ENCODE results near the gene KRTAP1-5. TPM values are rescaled to one million over a fixed set of nuclear protein-coding genes. Genes with fewer than 3 reads are reported as not detected.
"Not testable (repeated sequence)": the region's sequence is repeated elsewhere in the genome, so short reads cannot be mapped to it uniquely, and the experiment has no call there.

Gene KRTAP1-5
- total RNA-seq, 2 experiments from 2014 or later = not detected

GRCh38 chr17:41034346-41034935 is 7.4 kb upstream of the KRTAP1-5 start, which contains the start of gene KRTAP1-3:
Gene KRTAP1-3 (minus strand): TSS chr17:41034874. CDS start chr17:41034821, 53 bp downstream.
- H3K4me3 Mint-ChIP-seq; H3K9me3 Mint-ChIP-seq; CTCF ChIA-PET; H3K4me1 Mint-ChIP-seq; POLR2A ChIA-PET; DNase-seq; H3K36me3 Mint-ChIP-seq (ENCODE audit: low read depth); H3K27ac Mint-ChIP-seq: not testable (repeated sequence)
- H3K27me3 Mint-ChIP-seq = peaks cover 21% of the 10 kb centered on the region

GRCh38 chr17:41029633-41030245 is 2.7 kb upstream of the KRTAP1-5 start, which contains the start of gene KRTAP1-4:
Gene KRTAP1-4 (minus strand): TSS chr17:41030195. CDS start chr17:41030078, 117 bp downstream.
- H3K4me3 Mint-ChIP-seq = no peak within 1 kb of the TSS
- H3K9me3 Mint-ChIP-seq = no peaks in the 10 kb centered on the region
- CTCF ChIA-PET = no interaction called here
- no peaks in the 10 kb centered on the region for H3K4me1 Mint-ChIP-seq
- POLR2A ChIA-PET = no interaction called here
- no peak for DNase-seq
- H3K27me3 Mint-ChIP-seq = peaks cover 10% of the 10 kb centered on the region
- no peaks in the 10 kb centered on the region for H3K36me3 Mint-ChIP-seq (ENCODE audit: low read depth)
- no peak within 1 kb of the TSS for H3K27ac Mint-ChIP-seq

GRCh38 chr17:41024697-41025096 is 2.3 kb downstream of the KRTAP1-5 start:
- no peak for DNase-seq
- Mint-ChIP-seq H3K9me3 (no peaks in the 10 kb centered on the region), H3K36me3 (ENCODE audit: low read depth) (no peaks in the 10 kb centered on the region), H3K27me3 (peaks cover 2% of the 10 kb centered on the region), H3K27ac (no peak overlapping the region), H3K4me3 (no peak overlapping the region), H3K4me1 (no peaks in the 10 kb centered on the region)
- ChIA-PET CTCF (no interaction called here), POLR2A (no interaction called here)

- no peaks in the 10 kb centered on the region for H3K9me3 Mint-ChIP-seq
- no peak overlapping the region for H3K27ac Mint-ChIP-seq
- H3K4me3 Mint-ChIP-seq = no peak overlapping the region
- H3K27me3 Mint-ChIP-seq = peaks cover 4% of the 10 kb centered on the region
- no peaks in the 10 kb centered on the region for H3K36me3 Mint-ChIP-seq (ENCODE audit: low read depth)
- CTCF ChIA-PET = no interaction called here
- DNase-seq = no peak
- POLR2A ChIA-PET = no interaction called here
- H3K4me1 Mint-ChIP-seq = no peaks in the 10 kb centered on the region
These were observed 6.7 kb downstream of the KRTAP1-5 start for GRCh38 chr17:41020336-41020735.

- Mint-ChIP-seq H3K27me3 (peaks cover 4% of the 10 kb centered on the region), H3K4me1 (no peaks in the 10 kb centered on the region), H3K36me3 (ENCODE audit: low read depth) (no peaks in the 10 kb centered on the region), H3K9me3 (no peaks in the 10 kb centered on the region), H3K4me3 (no peak overlapping the region), H3K27ac (no peak overlapping the region)
- no peak for DNase-seq
- ChIA-PET CTCF (no interaction called here), POLR2A (no interaction called here)
These were observed 7.6 kb downstream of the KRTAP1-5 start for GRCh38 chr17:41019415-41019814.

- Mint-ChIP-seq H3K9me3 (no peaks in the 10 kb centered on the region), H3K36me3 (ENCODE audit: low read depth) (no peaks in the 10 kb centered on the region), H3K27ac (no peak overlapping the region), H3K27me3 (peaks cover 4% of the 10 kb centered on the region), H3K4me3 (no peak overlapping the region), H3K4me1 (no peaks in the 10 kb centered on the region)
- DNase-seq = no peak
- POLR2A ChIA-PET = no interaction called here
- CTCF ChIA-PET = no interaction called here
These were observed 8.5 kb downstream of the KRTAP1-5 start for GRCh38 chr17:41018541-41018940.

- no peak for DNase-seq
- H3K27me3 Mint-ChIP-seq = peaks cover 5% of the 10 kb centered on the region
- H3K4me1 Mint-ChIP-seq = no peaks in the 10 kb centered on the region
- H3K9me3 Mint-ChIP-seq = no peaks in the 10 kb centered on the region
- H3K36me3 Mint-ChIP-seq (ENCODE audit: low read depth) = no peaks in the 10 kb centered on the region
- POLR2A ChIA-PET = no interaction called here
- no peak overlapping the region for H3K4me3 Mint-ChIP-seq
- CTCF ChIA-PET = no interaction called here
- H3K27ac Mint-ChIP-seq = no peak overlapping the region
These were observed 10.3 kb downstream of the KRTAP1-5 start for GRCh38 chr17:41016578-41017215.

GRCh38 chr17:41015454-41015853 is 11.6 kb downstream of the KRTAP1-5 start:
- Mint-ChIP-seq H3K27ac (no peak overlapping the region), H3K36me3 (ENCODE audit: low read depth) (no peaks in the 10 kb centered on the region), H3K27me3 (peaks cover 5% of the 10 kb centered on the region), H3K9me3 (no peaks in the 10 kb centered on the region), H3K4me3 (no peak overlapping the region), H3K4me1 (no peaks in the 10 kb centered on the region)
- DNase-seq = no peak
- ChIA-PET POLR2A (no interaction called here), CTCF (no interaction called here)

- no peak for DNase-seq
- Mint-ChIP-seq H3K27me3 (peaks cover 5% of the 10 kb centered on the region), H3K4me1 (no peaks in the 10 kb centered on the region), H3K9me3 (no peaks in the 10 kb centered on the region), H3K36me3 (ENCODE audit: low read depth) (no peaks in the 10 kb centered on the region), H3K27ac (no peak overlapping the region), H3K4me3 (no peak overlapping the region)
- ChIA-PET POLR2A (no interaction called here), CTCF (interaction anchor here (2.0 kb wide), 1 partner anchor 535 kb away, joined by 4 read pairs; no protein-coding TSS in a partner anchor)
These were observed 13.4 kb downstream of the KRTAP1-5 start for GRCh38 chr17:41013606-41014005.

- Mint-ChIP-seq H3K36me3 (ENCODE audit: low read depth) (no peaks in the 10 kb centered on the region), H3K27ac (no peak overlapping the region), H3K4me3 (no peak overlapping the region), H3K4me1 (no peaks in the 10 kb centered on the region), H3K27me3 (peaks cover 7% of the 10 kb centered on the region), H3K9me3 (no peaks in the 10 kb centered on the region)
- no peak for DNase-seq
- POLR2A ChIA-PET = no interaction called here
- CTCF ChIA-PET = interaction anchor here (2.0 kb wide), 1 partner anchor 536 kb away, joined by 4 read pairs; no protein-coding TSS in a partner anchor
These were observed 13.8 kb downstream of the KRTAP1-5 start for GRCh38 chr17:41013181-41013580.

GRCh38 chr17:41012326-41013120 is 14.5 kb downstream of the KRTAP1-5 start:
- H3K9me3 Mint-ChIP-seq = no peaks in the 10 kb centered on the region
- CTCF ChIA-PET = interaction anchor here (2.0 kb wide), 1 partner anchor 536 kb away, joined by 4 read pairs; no protein-coding TSS in a partner anchor
- H3K36me3 Mint-ChIP-seq (ENCODE audit: low read depth) = no peaks in the 10 kb centered on the region
- peaks cover 7% of the 10 kb centered on the region for H3K27me3 Mint-ChIP-seq
- no peak overlapping the region for H3K27ac Mint-ChIP-seq
- no peak for DNase-seq
- no peak overlapping the region for H3K4me3 Mint-ChIP-seq
- H3K4me1 Mint-ChIP-seq = no peaks in the 10 kb centered on the region
- POLR2A ChIA-PET = no interaction called here

GRCh38 chr17:41010441-41010840 is 16.6 kb downstream of the KRTAP1-5 start:
- DNase-seq = no peak
- Mint-ChIP-seq H3K27me3 (peaks cover 5% of the 10 kb centered on the region), H3K27ac (no peak overlapping the region), H3K9me3 (no peaks in the 10 kb centered on the region), H3K4me1 (no peaks in the 10 kb centered on the region), H3K36me3 (ENCODE audit: low read depth) (no peaks in the 10 kb centered on the region), H3K4me3 (no peak overlapping the region)
- CTCF ChIA-PET = no interaction called here
- POLR2A ChIA-PET = no interaction called here

- H3K4me1 Mint-ChIP-seq = no peaks in the 10 kb centered on the region
- POLR2A ChIA-PET = no interaction called here
- H3K9me3 Mint-ChIP-seq = no peaks in the 10 kb centered on the region
- no peak for DNase-seq
- no peak overlapping the region for H3K27ac Mint-ChIP-seq
- H3K4me3 Mint-ChIP-seq = no peak overlapping the region
- CTCF ChIA-PET = no interaction called here
- peaks cover 5% of the 10 kb centered on the region for H3K27me3 Mint-ChIP-seq
- H3K36me3 Mint-ChIP-seq (ENCODE audit: low read depth) = no peaks in the 10 kb centered on the region
These were observed 17.1 kb downstream of the KRTAP1-5 start for GRCh38 chr17:41009936-41010335.

All from activated CD4-positive, alpha-beta memory T cell treated with anti-CD3 and anti-CD28 coated beads, Interleukin-2, amount 10 ng/mL, durations not matched to agents 7 days and 5 days (primary cell).